Heart left ventricle (tissue), 16 donors: ENCODE measurements around the gene RAB1B. TPM values are rescaled to one million over a fixed set of nuclear protein-coding genes. Genes with fewer than 3 reads are reported as not detected.

Source experiments
- ATAC-seq, 4 donors: fragments of 200-7000 bp; cut with Tn5 transposase; one replicate each; pipeline ENCODE4 v1.9.1; 2020 to 2022; ENCODE audit warnings: moderate library complexity in 4 of 4, mild to moderate bottlenecking in 3 of 4, moderate number of reproducible peaks in 1 of 4
- DNase-seq, 5 donors: peaks; one replicate each; pipeline ENCODE4 v3.0.0-alpha.2; 2020
- H3K27ac ChIP-seq, 12 donors: fragments of 200-600 bp; sonication (generic) in 4 of 12; one replicate each; pipeline versions ENCODE4 v1.5.0 to v1.8.0; 2016 to 2022; ENCODE audit warnings: mild to moderate bottlenecking in 2 of 12
- H3K27me3 ChIP-seq, 9 donors: fragments of 200-600 bp; sonication (generic) in 2 of 9; one replicate each; pipeline versions ENCODE4 v1.5.1 to v1.8.0; 2016 to 2022; ENCODE audit warnings: mild to moderate bottlenecking in 3 of 9
- H3K36me3 ChIP-seq, 9 donors: fragments of 200-600 bp; sonication (generic) in 2 of 9; one replicate each; pipeline versions ENCODE4 v1.5.0 to v1.8.0; 2018 to 2022; ENCODE audit warnings: mild to moderate bottlenecking in 2 of 9
- H3K4me1 ChIP-seq, 12 donors: fragments of 200-600 bp; sonication (generic) in 4 of 12; one replicate each; pipeline versions ENCODE4 v1.5.0 to v1.8.0; 2016 to 2022; ENCODE audit warnings: mild to moderate bottlenecking in 3 of 12
- H3K4me3 ChIP-seq, 12 donors: fragments of 200-600 bp; sonication (generic) in 4 of 12; one replicate each; pipeline versions ENCODE4 v1.5.0 to v1.8.0; 2017 to 2022; ENCODE audit warnings: mild to moderate bottlenecking in 9 of 12, moderate library complexity in 4 of 12
- H3K9me3 ChIP-seq, 12 donors: fragments of 200-600 bp; sonication (generic) in 4 of 12; one replicate each; pipeline versions ENCODE4 v1.5.0 to v1.8.0; 2016 to 2022; ENCODE audit warnings: mild to moderate bottlenecking in 1 of 12
- POLR2A ChIP-seq, 2 donors: fragments of 450-650 bp; IDR thresholded peaks; one replicate each; pipeline ENCODE4 v1.6.1; 2017; ENCODE audit warnings: antibody characterized with exemption in 2 of 2, mild to moderate bottlenecking in 2 of 2, moderate library complexity in 2 of 2
- WGBS, 4 donors: extraction: QIAGEN DNeasy Blood & Tissue Kit in 2 of 4; methylation state at CpG; one replicate each; pipeline versions ENCODE4 v1.1.5 to v1.1.7; 2013 to 2018; 5-methylcytosine and 5-hydroxymethylcytosine counted together
- intact Hi-C, 10 donors: fragments of 100-400 bp; cut with DNase I; formaldehyde crosslinking; loops; one replicate each; pipeline versions ENCODE4 v1.11.1 to v1.14.2; 2022
- polyA plus RNA-seq, 2 donors: library from polyadenylated mRNA; stranded (reverse); fragments of 200-250 nt; gene quantifications; one replicate each; pipeline ENCODE4 v1.2.3, GENCODE V29; 2013
- total RNA-seq, 9 donors: library from RNA; depleted of rRNA in 2 of 9; stranded (reverse); fragments of >200 nt in 2 of 9; fragmentation: NEBNext Ultra II Directional in 3 of 9; extraction: Animal tissue kit (Norgen Biotek cat#: 25700) in 3 of 9; gene quantifications; one replicate each; pipeline versions ENCODE4 v1.1.0 to v1.2.4, GENCODE V29; 2016 to 2023
- TF ChIP-seq, protein P1 (sequence below), 12 donors: fragments of 200-600 bp; sonication (generic) in 4 of 12; IDR thresholded peaks; one replicate each; pipeline versions ENCODE4 v1.5.0 to v1.8.0; 2018 to 2022; ENCODE audit warnings: antibody characterized with exemption in 12 of 12, mild to moderate bottlenecking in 5 of 12
- donor health status: ischemic (EF 13 %, LVEDD 7.1; RV severe dilation, severe dysfunction).
- donor health status: healthy with polysubstance abuse.
- donor health status: DM: no; HTN: yes; CAD: no.
- donor health status: DM: no; HTN: no; CAD: no.
- donor health status: ischemic (EF 25% LVEDD 6.9; RV normal size, moderate dysfunction).
- donor health status: ischemic (EF 25% LVEDD 5.7; RV mildly dilated, moderate dysfunction).
- donor health status: healthy.
- donor health status: DM: yes; HTN: yes; CAD: no.
- donor health status: ischemic (EF 35%, LVEDD 5.7; RV mildly dilated, moderate dysfunction).
- donor health status: nonischemic (EF 11% LVEDD 7.7; RV severe dilation, severe dysfunction).
- donor health status: DM: yes; HTN: yes; CAD: no.
- donor health status: PGD.
- donor health status: ischemic (EF 29% LVEDD 5.4; RV normal size, mild dysfunction).
- donor health status: nonischemic (EF 23%, LVEDD 6.1; RV moderate dilation, normal function).

RAB1B gene
- total and polyA plus RNA-seq, 11 donors: 111 to 178 (median 135) TPM

DNA sequence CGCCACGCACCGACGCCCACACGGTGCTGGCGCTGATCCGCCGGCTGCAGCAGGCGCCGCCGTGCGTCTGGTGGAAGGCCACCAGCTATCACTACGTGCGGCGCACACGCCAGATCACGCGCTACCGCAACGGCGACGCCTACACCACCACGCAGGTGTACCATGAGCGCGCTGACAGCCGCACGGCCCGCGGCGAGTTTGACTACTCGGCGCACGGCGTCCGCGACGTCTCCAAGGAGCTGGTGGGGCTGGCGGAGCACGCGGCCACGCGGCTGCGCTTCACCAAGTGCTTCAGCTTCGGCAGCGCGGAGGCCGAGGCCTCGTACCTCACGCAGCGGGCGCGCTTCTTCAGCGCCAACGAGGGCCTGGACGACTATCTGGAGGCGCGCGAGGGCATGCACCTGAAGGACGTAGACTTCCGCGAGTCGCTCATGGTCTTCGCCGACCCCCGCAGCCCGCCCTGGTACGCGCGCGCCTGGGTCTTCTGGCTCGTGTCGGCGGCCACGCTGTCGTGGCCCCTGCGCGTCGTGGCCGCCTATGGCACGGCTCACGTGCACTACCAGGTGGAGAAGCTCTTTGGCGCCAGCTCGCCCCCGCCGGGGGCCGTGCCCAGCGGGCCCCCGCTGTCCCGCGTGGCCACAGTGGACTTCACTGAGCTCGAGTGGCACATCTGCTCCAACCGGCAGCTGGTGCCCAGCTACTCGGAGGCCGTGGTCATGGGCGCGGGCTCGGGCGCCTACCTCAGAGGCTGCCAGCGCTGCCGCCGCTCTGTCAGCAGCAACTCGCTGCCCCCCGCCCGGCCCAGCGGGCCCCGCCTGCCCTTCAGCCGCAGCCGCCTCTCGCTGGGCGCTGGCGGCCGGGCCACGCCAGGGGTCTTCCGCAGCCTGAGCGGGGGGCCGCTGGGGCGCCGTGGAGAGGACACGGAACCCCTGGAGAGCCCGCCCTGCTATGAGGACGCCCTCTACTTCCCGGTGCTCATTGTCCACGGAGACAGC is 26.5 kb downstream of the RAB1B start:
- H3K9me3 ChIP-seq: no peaks in the 10 kb centered on the region
- ATAC-seq (no peak), DNase-seq (no peak)
- peaks cover 0 to 15% (median 3%) of the 10 kb centered on the region in 12 donors for H3K4me1 ChIP-seq
- H3K27me3 ChIP-seq: peaks cover 6 to 42% (median 26%) of the 10 kb centered on the region in 9 donors
- intact Hi-C loops: loop anchor here in 1 of 10 donors (5.0 kb wide), 1 partner anchor 42 kb away; the partner anchor contains the start of gene RIN1
- no peaks in the 10 kb centered on the region for H3K36me3 ChIP-seq
- no peak overlapping the region for H3K4me3 ChIP-seq
- TF ChIP-seq POLR2A (IDR thresholded peaks at IDR 0.05): no peak
- TF ChIP-seq, protein P1, sequence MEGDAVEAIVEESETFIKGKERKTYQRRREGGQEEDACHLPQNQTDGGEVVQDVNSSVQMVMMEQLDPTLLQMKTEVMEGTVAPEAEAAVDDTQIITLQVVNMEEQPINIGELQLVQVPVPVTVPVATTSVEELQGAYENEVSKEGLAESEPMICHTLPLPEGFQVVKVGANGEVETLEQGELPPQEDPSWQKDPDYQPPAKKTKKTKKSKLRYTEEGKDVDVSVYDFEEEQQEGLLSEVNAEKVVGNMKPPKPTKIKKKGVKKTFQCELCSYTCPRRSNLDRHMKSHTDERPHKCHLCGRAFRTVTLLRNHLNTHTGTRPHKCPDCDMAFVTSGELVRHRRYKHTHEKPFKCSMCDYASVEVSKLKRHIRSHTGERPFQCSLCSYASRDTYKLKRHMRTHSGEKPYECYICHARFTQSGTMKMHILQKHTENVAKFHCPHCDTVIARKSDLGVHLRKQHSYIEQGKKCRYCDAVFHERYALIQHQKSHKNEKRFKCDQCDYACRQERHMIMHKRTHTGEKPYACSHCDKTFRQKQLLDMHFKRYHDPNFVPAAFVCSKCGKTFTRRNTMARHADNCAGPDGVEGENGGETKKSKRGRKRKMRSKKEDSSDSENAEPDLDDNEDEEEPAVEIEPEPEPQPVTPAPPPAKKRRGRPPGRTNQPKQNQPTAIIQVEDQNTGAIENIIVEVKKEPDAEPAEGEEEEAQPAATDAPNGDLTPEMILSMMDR (IDR thresholded peaks at IDR 0.05): no peak
- WGBS, 4 donors: 79 to 86% (median 83%) methylated on average over 83 to 123 of the region's 123 CpGs
- H3K27ac ChIP-seq: no peak overlapping the region

- intact Hi-C loops: no loop called here
- no peaks in the 10 kb centered on the region for H3K4me1 ChIP-seq
Observed at GRCh38 chr11:66297610-66298009, 29.2 kb downstream of the RAB1B start.

GRCh38 chr11:66299186-66299585 is 30.7 kb downstream of the RAB1B start:
- whole genome bisulfite sequencing, 4 donors: 30 to 56% (median 42%) methylated on average over 3 of the region's 3 CpGs
- DNase-seq (peak in 1 of 5 donors; percentile 20), ATAC-seq (peak; percentile 23 to 56 (median 53))
- H3K9me3 ChIP-seq: no peaks in the 10 kb centered on the region
- H3K4me1 ChIP-seq: no peaks in the 10 kb centered on the region
- H3K36me3 ChIP-seq: no peaks in the 10 kb centered on the region
- TF ChIP-seq, protein P1 (IDR thresholded peaks at IDR 0.05): no peak
- TF ChIP-seq POLR2A (IDR thresholded peaks at IDR 0.05): no peak
- H3K27ac ChIP-seq: no peak overlapping the region
- no peak overlapping the region for H3K4me3 ChIP-seq
- peaks cover 0 to 17% (median 3%) of the 10 kb centered on the region in 9 donors for H3K27me3 ChIP-seq
- intact Hi-C loops: no loop called here

More at GRCh38 chr11:66297610-66298009, 29.2 kb downstream of the RAB1B start:
- Histone ChIP-seq H3K9me3 (no peaks in the 10 kb centered on the region), H3K36me3 (no peaks in the 10 kb centered on the region), H3K4me3 (no peak overlapping the region), H3K27ac (no peak overlapping the region), H3K27me3 (peaks cover 0 to 32% (median 17%) of the 10 kb centered on the region in 9 donors)
- TF ChIP-seq POLR2A (IDR thresholded peaks at IDR 0.05): no peak
- TF ChIP-seq, protein P1 (IDR thresholded peaks at IDR 0.05): no peak
- whole genome bisulfite sequencing, 4 donors: 42 to 56% (median 49%) methylated on average over 8 of the region's 8 CpGs
- DNase-seq (no peak), ATAC-seq (no peak)

DNA sequence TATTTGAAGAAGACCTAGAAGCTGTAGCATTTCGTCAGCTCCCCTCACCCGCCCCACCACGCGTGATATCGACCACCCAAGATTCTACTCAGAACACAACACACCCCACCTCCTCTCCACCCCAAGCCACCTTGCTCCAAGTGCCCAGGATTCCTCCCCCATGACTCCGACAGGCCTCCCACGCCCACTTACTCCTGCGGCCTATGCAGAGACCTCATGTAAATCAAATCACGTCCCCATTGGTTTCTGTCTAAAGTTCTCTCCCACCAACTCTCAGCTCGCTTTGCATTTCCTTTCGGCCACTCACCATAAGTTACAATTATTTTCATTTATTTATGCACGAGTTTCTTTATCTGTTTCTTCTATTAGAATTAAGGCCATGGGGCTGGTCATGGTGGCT is 34.2 kb downstream of the RAB1B start:
- 82 to 88% (median 85%) methylated on average over 12 of the region's 12 CpGs for WGBS, 4 donors
- intact Hi-C loops: no loop called here
- peak in 1 of 5 donors; percentile 26 for DNase-seq

More for the DNA sequence above, 34.2 kb downstream of the RAB1B start:
- no peak overlapping the region for H3K27ac ChIP-seq
- no peaks in the 10 kb centered on the region for H3K9me3 ChIP-seq
- H3K4me3 ChIP-seq: no peak overlapping the region
- no peak for ATAC-seq
- H3K36me3 ChIP-seq: no peaks in the 10 kb centered on the region
- no peaks in the 10 kb centered on the region for H3K4me1 ChIP-seq
- TF ChIP-seq, protein P1 (IDR thresholded peaks at IDR 0.05): no peak
- no peak for TF ChIP-seq POLR2A (IDR thresholded peaks at IDR 0.05)
- no peaks in the 10 kb centered on the region for H3K27me3 ChIP-seq
